Astrocyte (in vitro differentiated cells and primary cell): Measurements from ENCODE around the gene FAM13A. TPM values are rescaled to one million over a fixed set of nuclear protein-coding genes. Genes with fewer than 3 reads are reported as not detected.

Experiments
- DNase-seq: peaks from one replicate; pipeline ENCODE4 v3.0.0-alpha.2; 2010; ENCODE audit warnings: low read depth
- FAIRE-seq: peaks from 2 replicates; lab custom pipeline; 2011; peaks lifted over from hg19 to GRCh38; lab: Jason Lieb, UNC
- H2AFZ ChIP-seq: 2 replicates; pipeline ENCODE4 v1.6.0; 2012; ENCODE audit warnings: low read depth, low read length, inconsistent platforms
- H3K27ac ChIP-seq: 2 replicates; pipeline ENCODE4 v1.5.1; 2011; ENCODE audit warnings: low read depth, low read length, inconsistent platforms
- H3K27me3 ChIP-seq: 2 replicates; pipeline ENCODE4 v1.6.0; 2011; ENCODE audit warnings: low read length, inconsistent platforms; ENCODE audit not compliant: insufficient read depth
- H3K36me3 ChIP-seq: 2 replicates; pipeline ENCODE4 v1.5.1; 2011; ENCODE audit warnings: low read length, inconsistent platforms; ENCODE audit not compliant: insufficient read depth
- H3K4me1 ChIP-seq: 2 replicates; pipeline ENCODE4 v1.5.1; 2011; ENCODE audit warnings: low read length, inconsistent platforms; ENCODE audit not compliant: insufficient read depth
- H3K4me2 ChIP-seq: 2 replicates; pipeline ENCODE4 v1.6.0; 2012; ENCODE audit warnings: low read length, inconsistent platforms
- H3K4me3 ChIP-seq: 2 replicates; pipeline ENCODE4 v1.5.1; 2011; ENCODE audit warnings: low read depth, mild to moderate bottlenecking, low read length, inconsistent platforms; ENCODE audit not compliant: insufficient read depth
- H3K79me2 ChIP-seq: 2 replicates; pipeline ENCODE4 v1.6.0; 2012; ENCODE audit warnings: mild to moderate bottlenecking, low read length, inconsistent platforms; ENCODE audit not compliant: insufficient read depth
- H3K9ac ChIP-seq: 2 replicates; pipeline ENCODE4 v1.6.0; 2012; ENCODE audit warnings: mild to moderate bottlenecking, low read length, inconsistent platforms
- H3K9me3 ChIP-seq: 2 replicates; pipeline ENCODE4 v1.5.1; 2012; ENCODE audit warnings: low read depth, mild to moderate bottlenecking, low read length, inconsistent platforms; ENCODE audit not compliant: insufficient read depth
- H4K20me1 ChIP-seq: 2 replicates; pipeline ENCODE4 v1.6.0; 2012; ENCODE audit warnings: low read length, inconsistent platforms; ENCODE audit not compliant: insufficient read depth
- H3K27ac Mint-ChIP-seq: one replicate; pipeline ENCODE4 v1.8.0; 2021; ENCODE audit warnings: mild to moderate bottlenecking, mixed read lengths; ENCODE audit not compliant: unreplicated experiment
- H3K27me3 Mint-ChIP-seq: one replicate; pipeline ENCODE4 v1.8.0; 2021; ENCODE audit warnings: low read depth, mixed read lengths; ENCODE audit not compliant: unreplicated experiment
- H3K36me3 Mint-ChIP-seq: one replicate; pipeline ENCODE4 v1.8.0; 2021; ENCODE audit warnings: low read depth, mixed read lengths; ENCODE audit not compliant: unreplicated experiment
- H3K4me1 Mint-ChIP-seq: one replicate; pipeline ENCODE4 v1.8.0; 2021; ENCODE audit warnings: low read depth, mixed read lengths; ENCODE audit not compliant: unreplicated experiment
- H3K4me3 Mint-ChIP-seq: one replicate; pipeline ENCODE4 v1.8.0; 2021; ENCODE audit warnings: mild to moderate bottlenecking, moderate library complexity, mixed read lengths; ENCODE audit not compliant: unreplicated experiment
- H3K9me3 Mint-ChIP-seq: one replicate; pipeline ENCODE4 v1.8.0; 2021; ENCODE audit warnings: mild to moderate bottlenecking, mixed read lengths; ENCODE audit not compliant: unreplicated experiment
- EZH2 ChIP-seq: IDR thresholded peaks from 2 replicates; pipeline ENCODE4 v1.6.1; 2012; ENCODE audit warnings: mild to moderate bottlenecking, low read length, inconsistent platforms; ENCODE audit not compliant: insufficient read depth
- total RNA-seq: library from RNA; stranded (reverse); gene quantifications from 2 replicates; pipeline ENCODE4 v1.2.1, GENCODE V29; 2021
- TF ChIP-seq, protein P1 (sequence below): IDR thresholded peaks from 2 replicates; pipeline ENCODE4 v1.5.1; 2011; ENCODE audit warnings: low read depth, mild to moderate bottlenecking, inconsistent platforms, low read length, moderate library complexity; ENCODE audit not compliant: insufficient read depth

The FAM13A gene
- total RNA-seq, 1 donor from 2014 or later: 12.0 TPM

DNA sequence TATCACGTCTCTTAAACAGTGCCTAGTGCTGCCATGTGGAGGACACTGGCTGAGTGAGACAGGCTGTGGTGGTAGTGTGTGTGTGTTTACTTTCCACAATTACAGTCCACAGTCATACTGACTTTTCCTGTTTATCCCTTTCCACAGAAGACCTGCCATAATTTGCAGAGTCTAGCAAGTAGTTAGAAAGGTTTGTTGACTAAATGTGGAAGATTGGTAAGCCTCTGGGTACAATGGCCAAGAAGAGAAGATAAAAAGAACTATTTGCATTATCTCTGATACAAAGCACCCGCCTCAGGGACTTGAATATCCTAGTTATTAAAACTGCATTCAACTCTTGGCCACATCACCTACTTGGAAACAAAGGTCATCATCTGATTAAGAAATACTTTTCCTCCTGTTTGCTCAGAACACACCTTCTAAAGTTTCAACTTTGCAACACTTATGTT lies 89.1 kb downstream of the FAM13A start:
- H3K27me3 Mint-ChIP-seq: no peaks in the 10 kb centered on the region

DNA sequence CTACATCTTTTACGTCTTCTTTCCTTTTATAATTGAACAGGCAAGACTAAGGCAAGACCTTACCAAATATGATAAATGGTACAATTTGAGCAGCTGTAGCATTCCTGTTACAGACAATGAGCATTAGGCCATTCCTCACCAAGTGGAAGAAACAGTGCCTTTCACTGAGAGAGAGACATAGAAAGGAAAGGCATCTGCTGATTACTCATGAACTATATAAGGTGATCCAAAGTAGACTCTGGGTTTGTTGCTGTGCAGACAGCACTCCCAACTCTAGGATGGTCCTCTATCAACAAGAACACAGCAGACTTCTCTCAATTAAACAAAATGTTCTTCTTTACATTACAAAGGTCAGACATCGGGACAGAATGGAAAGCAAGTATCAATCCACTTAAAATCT lies 91.9 kb downstream of the FAM13A start:
- TF ChIP-seq, protein P1, sequence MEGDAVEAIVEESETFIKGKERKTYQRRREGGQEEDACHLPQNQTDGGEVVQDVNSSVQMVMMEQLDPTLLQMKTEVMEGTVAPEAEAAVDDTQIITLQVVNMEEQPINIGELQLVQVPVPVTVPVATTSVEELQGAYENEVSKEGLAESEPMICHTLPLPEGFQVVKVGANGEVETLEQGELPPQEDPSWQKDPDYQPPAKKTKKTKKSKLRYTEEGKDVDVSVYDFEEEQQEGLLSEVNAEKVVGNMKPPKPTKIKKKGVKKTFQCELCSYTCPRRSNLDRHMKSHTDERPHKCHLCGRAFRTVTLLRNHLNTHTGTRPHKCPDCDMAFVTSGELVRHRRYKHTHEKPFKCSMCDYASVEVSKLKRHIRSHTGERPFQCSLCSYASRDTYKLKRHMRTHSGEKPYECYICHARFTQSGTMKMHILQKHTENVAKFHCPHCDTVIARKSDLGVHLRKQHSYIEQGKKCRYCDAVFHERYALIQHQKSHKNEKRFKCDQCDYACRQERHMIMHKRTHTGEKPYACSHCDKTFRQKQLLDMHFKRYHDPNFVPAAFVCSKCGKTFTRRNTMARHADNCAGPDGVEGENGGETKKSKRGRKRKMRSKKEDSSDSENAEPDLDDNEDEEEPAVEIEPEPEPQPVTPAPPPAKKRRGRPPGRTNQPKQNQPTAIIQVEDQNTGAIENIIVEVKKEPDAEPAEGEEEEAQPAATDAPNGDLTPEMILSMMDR: no peak
- no peak for TF ChIP-seq EZH2
- H3K27me3 Mint-ChIP-seq: no peaks in the 10 kb centered on the region
- H3K27ac Mint-ChIP-seq: peak overlapping the region; percentile 35

More for the DNA sequence above, 89.1 kb downstream of the FAM13A start:
- no peak overlapping the region for H3K27ac Mint-ChIP-seq
- Histone ChIP-seq H3K4me3 (no peak overlapping the region), H3K79me2 (no peaks in the 10 kb centered on the region), H3K9me3 (no peaks in the 10 kb centered on the region), H3K9ac (no peak overlapping the region), H4K20me1 (no peaks in the 10 kb centered on the region), H3K4me2 (no peak overlapping the region), H3K27me3 (no peaks in the 10 kb centered on the region), H2AFZ (no peak overlapping the region), H3K36me3 (no peaks in the 10 kb centered on the region), H3K27ac (no peak overlapping the region), H3K4me1 (no peaks in the 10 kb centered on the region)
- H3K9me3 Mint-ChIP-seq: no peaks in the 10 kb centered on the region
- TF ChIP-seq, protein P1: no peak
- no peak for TF ChIP-seq EZH2
- no peak for DNase-seq
- peaks cover 2% of the 10 kb centered on the region for H3K4me1 Mint-ChIP-seq
- FAIRE-seq: no peak
- H3K4me3 Mint-ChIP-seq: no peak overlapping the region
- no peaks in the 10 kb centered on the region for H3K36me3 Mint-ChIP-seq

DNA sequence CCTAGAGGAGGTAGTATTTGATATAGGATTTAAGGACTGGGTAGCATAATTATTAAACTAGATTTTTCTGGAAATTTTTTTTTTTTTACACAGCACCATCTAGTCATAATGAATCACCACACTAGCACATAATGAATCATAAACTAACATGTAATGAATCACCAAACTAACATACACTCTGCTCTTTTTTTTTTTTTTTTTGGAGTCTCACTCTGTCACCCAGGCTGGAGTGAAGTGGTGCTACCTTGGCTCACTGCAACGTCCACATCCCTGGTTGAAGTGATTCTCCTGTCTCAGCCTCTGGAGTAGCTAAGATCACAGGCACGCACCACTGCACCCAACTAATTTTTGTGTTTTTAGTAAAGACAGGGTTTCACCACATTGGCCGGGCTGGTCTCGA lies 92.5 kb downstream of the FAM13A start:
- Histone ChIP-seq H4K20me1 (no peaks in the 10 kb centered on the region), H3K36me3 (no peaks in the 10 kb centered on the region), H2AFZ (no peak overlapping the region), H3K9me3 (no peaks in the 10 kb centered on the region), H3K4me1 (no peaks in the 10 kb centered on the region), H3K4me2 (no peak overlapping the region), H3K79me2 (no peaks in the 10 kb centered on the region), H3K27me3 (no peaks in the 10 kb centered on the region), H3K27ac (no peak overlapping the region), H3K9ac (no peak overlapping the region), H3K4me3 (no peak overlapping the region)
- Mint-ChIP-seq H3K27me3 (no peaks in the 10 kb centered on the region), H3K27ac (no peak overlapping the region), H3K4me3 (no peak overlapping the region), H3K36me3 (no peaks in the 10 kb centered on the region), H3K9me3 (no peaks in the 10 kb centered on the region), H3K4me1 (peaks cover 2% of the 10 kb centered on the region)
- TF ChIP-seq, protein P1: no peak
- TF ChIP-seq EZH2: no peak
- FAIRE-seq (peak; percentile 63), DNase-seq (peak; percentile 65)

More for the DNA sequence above, 91.9 kb downstream of the FAM13A start:
- DNase-seq (peak; percentile 8), FAIRE-seq (peak; percentile 54)
- Histone ChIP-seq H3K27me3 (no peaks in the 10 kb centered on the region), H3K36me3 (no peaks in the 10 kb centered on the region), H4K20me1 (no peaks in the 10 kb centered on the region), H3K4me1 (no peaks in the 10 kb centered on the region), H3K4me2 (no peak overlapping the region), H3K9ac (no peak overlapping the region), H3K4me3 (no peak overlapping the region), H3K9me3 (no peaks in the 10 kb centered on the region), H2AFZ (no peak overlapping the region), H3K79me2 (no peaks in the 10 kb centered on the region), H3K27ac (no peak overlapping the region)
- Mint-ChIP-seq H3K4me1 (peaks cover 2% of the 10 kb centered on the region), H3K36me3 (no peaks in the 10 kb centered on the region), H3K9me3 (no peaks in the 10 kb centered on the region), H3K4me3 (no peak overlapping the region)
